BJ (cell line): ENCODE results near the gene SSC4D. TPM values are rescaled to one million over a fixed set of nuclear protein-coding genes. Genes with fewer than 3 reads are reported as not detected.

Experiments
- CTCF ChIA-PET: fragments of 350-600 bp; formaldehyde crosslinking; extraction: SDS; loops from one replicate; lab custom pipeline; 2021; ENCODE audit warnings: antibody characterized with exemption, inconsistent platforms; lab: Yijun Ruan, JAX
- POLR2A ChIA-PET: fragments of 300-600 bp; sonication (Branson Sonifier 250); formaldehyde crosslinking; extraction: SDS; loops from one replicate; lab custom pipeline; 2021; ENCODE audit warnings: antibody characterized with exemption; lab: Charles Lee
- DNase-seq: peaks from one replicate; pipeline ENCODE4 v3.0.0-alpha.2; 2011; ENCODE audit warnings: low read depth
- H3K27me3 ChIP-seq: 2 replicates; pipeline ENCODE4 v1.6.0; 2011; ENCODE audit warnings: low read length; ENCODE audit not compliant: control insufficient read depth, insufficient read depth
- H3K36me3 ChIP-seq: 2 replicates; pipeline ENCODE4 v1.5.1; 2011; ENCODE audit warnings: low read length; ENCODE audit not compliant: control insufficient read depth, insufficient read depth
- H3K4me3 ChIP-seq: 2 replicates; pipeline ENCODE4 v1.5.1; 2011; ENCODE audit warnings: low read depth, mild to moderate bottlenecking, control low read depth, low read length
- CTCF ChIP-seq: IDR thresholded peaks from 2 replicates; pipeline ENCODE4 v1.5.1; 2011; ENCODE audit warnings: low read depth, mild to moderate bottlenecking, control low read depth, inconsistent platforms, low read length, moderate library complexity; ENCODE audit not compliant: insufficient read depth
- polyA plus RNA-seq: library from polyadenylated mRNA; depleted of rRNA; stranded (reverse); fragments of >200 nt; gene quantifications from 2 replicates; pipeline ENCODE4 v1.2.3, GENCODE V29; 2011

The SSC4D gene
- polyA plus RNA-seq, 1 experiment: 0.92 TPM

- ChIA-PET POLR2A (no interaction called here), CTCF (interaction anchor here (0.7 kb wide), 1 partner anchor 10 kb away, joined by 3 read pairs; no protein-coding TSS in a partner anchor)
- DNase-seq: no peak
- no peaks in the 10 kb centered on the region for H3K27me3 ChIP-seq
- H3K36me3 ChIP-seq: no peaks in the 10 kb centered on the region
- TF ChIP-seq CTCF: no peak
- no peak overlapping the region for H3K4me3 ChIP-seq
These were observed 26.2 kb downstream of the SSC4D start for GRCh38 chr7:76383089-76383944.

- no peaks in the 10 kb centered on the region for H3K27me3 ChIP-seq
- no peak for TF ChIP-seq CTCF
- DNase-seq: no peak
- no peak overlapping the region for H3K4me3 ChIP-seq
- no peaks in the 10 kb centered on the region for H3K36me3 ChIP-seq
- ChIA-PET CTCF (no interaction called here), POLR2A (no interaction called here)
These were observed 27.7 kb downstream of the SSC4D start for GRCh38 chr7:76381814-76382213.

GRCh38 chr7:76380623-76380966 lies 28.9 kb downstream of the SSC4D start:
- Histone ChIP-seq H3K36me3 (no peaks in the 10 kb centered on the region), H3K27me3 (no peaks in the 10 kb centered on the region), H3K4me3 (no peak overlapping the region)
- no peak for DNase-seq
- ChIA-PET POLR2A (no interaction called here), CTCF (no interaction called here)
- no peak for TF ChIP-seq CTCF

- CTCF ChIA-PET: interaction anchor here (0.8 kb wide), 1 partner anchor 18 kb away, joined by 3 read pairs; the partner anchor contains the start of gene YWHAG
- no peak for TF ChIP-seq CTCF
- DNase-seq: no peak
- no peaks in the 10 kb centered on the region for H3K36me3 ChIP-seq
- POLR2A ChIA-PET: no interaction called here
- H3K27me3 ChIP-seq: no peaks in the 10 kb centered on the region
- H3K4me3 ChIP-seq: no peak overlapping the region
These were observed 32.1 kb downstream of the SSC4D start for GRCh38 chr7:76377186-76377918.

GRCh38 chr7:76375251-76375650 lies 34.2 kb downstream of the SSC4D start:
- no peak overlapping the region for H3K4me3 ChIP-seq
- ChIA-PET CTCF (interaction anchor here (1.1 kb wide), 1 partner anchor 15 kb away, joined by 3 read pairs; no protein-coding TSS in a partner anchor), POLR2A (no interaction called here)
- H3K27me3 ChIP-seq: no peaks in the 10 kb centered on the region
- DNase-seq: no peak
- no peaks in the 10 kb centered on the region for H3K36me3 ChIP-seq
- no peak for TF ChIP-seq CTCF
